Activated T-helper 1 cell treated with anti-CD3 and anti-CD28 coated beads, Interleukin-2, amount 50 U/mL, for 16 hours (primary cell): ENCODE measurements around the gene SLC38A9.

Experiments used
- DNase-seq, 2 donors: peaks; one replicate each; pipeline ENCODE4 v3.0.0-alpha.2; 2020; ENCODE audit warnings: low read depth in 1 of 2, low spot score in 1 of 2

Gene SLC38A9

GRCh38 chr5:55657443-55657842 lies 54.7 kb downstream of the SLC38A9 start:
- DNase-seq, result no peak

DNA sequence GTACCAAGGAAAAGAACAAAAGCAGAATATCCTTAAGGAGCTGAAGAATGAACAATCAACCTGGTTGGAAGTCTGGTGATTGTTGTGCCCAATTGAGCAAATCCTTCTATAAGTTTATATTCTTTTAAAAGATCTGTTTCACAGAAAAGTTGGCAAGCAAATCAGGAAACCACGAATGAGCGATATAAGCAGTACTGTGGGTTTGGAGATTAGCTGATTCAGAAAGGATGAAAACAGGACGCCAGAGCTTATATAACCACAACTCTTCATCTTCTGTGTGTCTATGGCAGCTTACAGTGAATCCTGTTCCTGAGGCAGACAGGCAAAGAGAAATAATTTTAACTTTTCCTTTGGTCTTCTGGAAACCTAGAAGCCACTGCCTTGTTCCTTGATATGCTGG lies 61.7 kb downstream of the SLC38A9 start:
- DNase-seq, result no peak

- no peak for DNase-seq
These were observed 62.2 kb downstream of the SLC38A9 start for GRCh38 chr5:55649963-55650362.

DNA sequence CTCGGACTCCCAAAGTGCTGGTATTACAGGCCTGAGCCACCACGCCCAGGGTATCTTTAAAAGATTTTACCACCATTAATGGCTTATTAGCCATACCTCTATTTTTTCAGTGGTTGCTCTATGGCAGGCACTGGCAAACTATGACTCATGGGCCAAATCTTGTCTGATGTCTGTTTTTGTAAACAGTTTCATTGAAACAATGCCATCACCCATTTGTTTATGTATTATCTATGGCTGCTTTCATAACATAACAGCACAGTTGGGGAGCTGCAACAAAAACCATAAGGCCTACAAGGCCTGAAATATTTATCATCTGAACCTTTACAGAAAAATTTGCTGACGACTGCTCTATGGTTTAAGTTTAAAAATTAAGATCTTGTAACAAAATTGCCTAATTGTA lies 66.8 kb downstream of the SLC38A9 start:
- DNase-seq, result no peak

GRCh38 chr5:55638455-55638854 lies 73.7 kb downstream of the SLC38A9 start:
- DNase-seq, result no peak

GRCh38 chr5:55638051-55638450 lies 74.1 kb downstream of the SLC38A9 start:
- DNase-seq, result no peak

DNA sequence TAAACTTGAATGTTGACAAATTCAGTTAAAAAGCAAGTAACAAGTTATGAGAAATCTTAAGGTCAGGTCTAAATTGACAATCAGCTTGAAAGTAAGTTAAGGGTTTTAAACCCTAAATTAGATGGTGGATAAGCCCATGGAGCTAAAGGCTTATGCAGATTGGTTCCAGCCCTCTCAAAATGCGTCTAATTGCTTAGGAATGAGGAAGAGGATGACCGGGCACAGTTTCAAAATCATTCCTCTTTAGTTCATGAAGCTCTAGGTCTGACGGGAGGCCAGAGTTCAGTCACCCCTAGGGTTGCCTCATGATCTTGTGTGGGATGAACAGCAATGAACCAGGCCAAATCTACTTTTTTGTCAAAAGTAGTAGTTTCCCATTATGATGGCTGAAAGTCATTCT lies 75.4 kb downstream of the SLC38A9 start:
- DNase-seq, result no peak

- DNase-seq, result no peak
These were observed 75.9 kb downstream of the SLC38A9 start for GRCh38 chr5:55636177-55636576.

- no peak for DNase-seq
These were observed 77.3 kb downstream of the SLC38A9 start for GRCh38 chr5:55634866-55635265.

DNA sequence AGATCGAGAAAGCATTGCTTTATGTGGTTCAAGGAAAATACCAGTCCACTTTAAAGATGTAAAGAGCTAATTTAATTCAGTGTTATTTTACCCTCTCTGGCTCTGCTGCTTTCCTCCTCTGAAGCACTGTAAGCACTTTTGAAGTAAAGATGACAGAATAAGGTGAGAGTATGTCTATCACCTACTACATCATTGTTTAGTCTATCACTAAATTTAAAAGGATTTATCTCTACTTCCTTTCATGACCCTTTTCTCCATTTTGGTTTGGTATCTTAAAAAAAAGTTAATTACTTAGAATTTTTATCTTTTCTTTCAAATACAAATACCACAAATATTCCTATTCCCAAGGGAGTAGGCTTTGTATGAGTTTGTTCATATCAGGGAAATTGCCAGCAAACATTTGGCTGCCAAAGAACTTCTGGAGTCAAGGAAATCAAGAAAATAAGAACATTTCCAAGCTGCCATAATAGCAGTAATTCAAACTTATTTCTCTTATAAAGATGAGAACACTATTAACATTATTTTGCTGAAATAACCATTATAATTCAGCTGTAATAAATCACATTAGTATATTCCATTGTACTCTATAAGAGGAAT lies 77.8 kb downstream of the SLC38A9 start:
- DNase-seq, result no peak

- no peak for DNase-seq
These were observed 78.4 kb downstream of the SLC38A9 start for GRCh38 chr5:55633574-55634208.

- DNase-seq, result no peak
These were observed 82.3 kb downstream of the SLC38A9 start for GRCh38 chr5:55629815-55630214.

GRCh38 chr5:55626790-55627189 lies 85.3 kb downstream of the SLC38A9 start:
- no peak for DNase-seq

DNA sequence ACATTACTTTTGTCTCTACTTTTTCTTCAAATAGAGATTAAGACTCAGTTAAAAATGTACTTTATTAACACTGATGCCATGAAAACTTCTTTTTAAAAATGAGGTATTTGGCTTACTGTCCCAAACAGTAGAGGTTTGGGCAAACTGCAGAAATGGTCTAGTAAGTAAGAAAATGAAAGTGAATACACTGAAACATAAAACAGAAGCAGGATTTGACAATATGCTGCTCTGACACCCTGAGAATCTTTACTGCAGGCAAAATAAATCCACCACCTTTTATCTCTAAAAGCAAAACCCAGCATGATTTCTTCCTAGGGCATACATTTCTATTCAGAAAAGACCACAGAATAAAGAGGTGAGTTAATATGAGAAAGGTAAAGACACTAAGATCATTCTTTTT lies 86.2 kb downstream of the SLC38A9 start:
- no peak for DNase-seq

GRCh38 chr5:55625589-55625909 lies 86.6 kb downstream of the SLC38A9 start:
- DNase-seq, result no peak

- DNase-seq, result no peak
These were observed 87.1 kb downstream of the SLC38A9 start for GRCh38 chr5:55624841-55625588.

DNA sequence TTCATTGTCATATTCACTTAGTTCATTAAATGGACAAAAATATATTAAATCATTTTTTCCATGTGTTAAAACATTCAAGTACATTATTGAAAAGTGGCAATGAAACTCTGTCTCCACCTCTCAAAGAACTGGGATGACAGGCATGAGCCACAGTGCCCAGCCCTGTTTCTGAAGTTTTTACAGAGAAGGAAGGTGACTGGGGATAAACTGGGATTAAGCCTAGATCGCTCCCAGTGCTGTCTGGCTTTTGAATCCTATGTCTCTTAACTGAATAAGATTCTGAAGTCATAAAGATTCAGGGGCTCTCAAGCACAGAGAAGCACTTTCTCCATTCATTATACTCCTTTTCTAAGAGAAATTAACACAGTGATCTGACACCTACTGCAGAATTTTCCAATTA lies 88.3 kb downstream of the SLC38A9 start:
- DNase-seq, result no peak

DNA sequence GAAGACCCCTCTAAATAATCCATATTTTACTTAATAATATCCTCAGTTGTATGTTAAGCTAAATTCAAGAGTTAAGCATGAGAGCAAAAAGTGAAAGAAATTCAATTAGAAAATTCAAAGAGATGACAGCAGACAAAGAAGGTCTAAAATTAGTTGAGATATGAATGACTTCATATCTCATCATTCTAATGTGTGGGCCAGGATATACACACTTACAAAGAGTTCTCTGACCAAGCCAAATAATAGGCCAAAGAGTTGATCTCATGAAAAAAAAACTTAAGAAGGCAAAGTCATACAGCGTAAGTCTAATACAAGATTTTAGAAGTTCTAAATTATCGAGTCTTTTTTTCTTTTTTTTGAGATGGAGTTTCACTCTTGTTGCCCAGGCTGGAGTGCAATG lies 89.7 kb downstream of the SLC38A9 start:
- DNase-seq, result no peak

GRCh38 chr5:55621229-55621628 lies 90.9 kb downstream of the SLC38A9 start:
- no peak for DNase-seq

- no peak for DNase-seq
These were observed 91.4 kb downstream of the SLC38A9 start for GRCh38 chr5:55620766-55621160.

- DNase-seq, result no peak
These were observed 91.9 kb downstream of the SLC38A9 start for GRCh38 chr5:55620009-55620765.

- no peak for DNase-seq
These were observed 93.8 kb downstream of the SLC38A9 start for GRCh38 chr5:55618318-55618717.
